Measurements from ENCODE around the gene PEPD. TPM values are rescaled to one million over a fixed set of nuclear protein-coding genes. Genes with fewer than 3 reads are reported as not detected.

Gene PEPD
- total and polyA plus RNA-seq, 2 experiments from 2014 or later, result 141 to 175 TPM

GRCh38 chr19:33419788-33420130, 101.8 kb downstream of the PEPD start:
- H3K27me3 ChIP-seq, result no peaks in the 10 kb centered on the region
- H3K27ac ChIP-seq, result no peak overlapping the region
- no peaks in the 10 kb centered on the region for H4K20me1 ChIP-seq (ENCODE audit: insufficient read depth, poor library complexity, severe bottlenecking)
- no peaks in the 10 kb centered on the region for H3K9me3 ChIP-seq (ENCODE audit: low read depth)
- H2AFZ ChIP-seq, result no peak overlapping the region
- H3K4me3 ChIP-seq, result no peak overlapping the region
- H3K79me2 ChIP-seq, result no peaks in the 10 kb centered on the region
- no peaks in the 10 kb centered on the region for H3K9me2 ChIP-seq (replicated peaks; ENCODE audit: insufficient read depth)
- DNase-seq (ENCODE audit: low spot score), result no peak
- H3K36me3 ChIP-seq (replicated peaks; ENCODE audit: insufficient read depth, low read depth), result no peaks in the 10 kb centered on the region
- H3K4me2 ChIP-seq, result no peak overlapping the region
- no peak for TF ChIP-seq EZH2phosphoT487 (IDR thresholded peaks at IDR 0.05; ENCODE audit: low read depth, severe bottlenecking, unreplicated experiment)
- no peak for TF ChIP-seq EZH2 (IDR thresholded peaks at IDR 0.05; ENCODE audit: borderline replicate concordance)
- TF ChIP-seq CTCF (IDR thresholded peaks at IDR 0.05; ENCODE audit: poor library complexity), result no peak
- no peaks in the 10 kb centered on the region for H3K4me1 ChIP-seq (ENCODE audit: insufficient read depth)
- 43% methylated on average over 6 of the region's 6 CpGs for WGBS (ENCODE audit: low lambda C conversion rate, missing lambda C conversion rate)

- H3K4me2 ChIP-seq, result no peak overlapping the region
- no peaks in the 10 kb centered on the region for H4K20me1 ChIP-seq (ENCODE audit: insufficient read depth, poor library complexity, severe bottlenecking)
- H3K36me3 ChIP-seq (replicated peaks; ENCODE audit: insufficient read depth, low read depth), result no peaks in the 10 kb centered on the region
- no peaks in the 10 kb centered on the region for H3K27me3 ChIP-seq
- no peaks in the 10 kb centered on the region for H3K79me2 ChIP-seq
- no peak for DNase-seq (ENCODE audit: low spot score)
- no peak overlapping the region for H2AFZ ChIP-seq
- no peak overlapping the region for H3K27ac ChIP-seq
- WGBS (ENCODE audit: low lambda C conversion rate, missing lambda C conversion rate), result 92% methylated on average over 20 of the region's 20 CpGs
- TF ChIP-seq EZH2 (IDR thresholded peaks at IDR 0.05; ENCODE audit: borderline replicate concordance) (no peak), CTCF (IDR thresholded peaks at IDR 0.05; ENCODE audit: poor library complexity) (no peak), EZH2phosphoT487 (IDR thresholded peaks at IDR 0.05; ENCODE audit: low read depth, severe bottlenecking, unreplicated experiment) (no peak)
- H3K4me1 ChIP-seq (ENCODE audit: insufficient read depth), result no peaks in the 10 kb centered on the region
- H3K9me3 ChIP-seq (ENCODE audit: low read depth), result no peaks in the 10 kb centered on the region
- no peak overlapping the region for H3K4me3 ChIP-seq
- H3K9me2 ChIP-seq (replicated peaks; ENCODE audit: insufficient read depth), result no peaks in the 10 kb centered on the region
Observed at GRCh38 chr19:33418871-33419787, 102.5 kb downstream of the PEPD start.

- Histone ChIP-seq H3K9me3 (ENCODE audit: low read depth) (no peaks in the 10 kb centered on the region), H3K27me3 (no peaks in the 10 kb centered on the region), H3K79me2 (no peaks in the 10 kb centered on the region), H3K4me2 (no peak overlapping the region), H3K9me2 (replicated peaks; ENCODE audit: insufficient read depth) (no peaks in the 10 kb centered on the region), H2AFZ (no peak overlapping the region), H3K27ac (no peak overlapping the region), H3K4me1 (ENCODE audit: insufficient read depth) (no peaks in the 10 kb centered on the region), H4K20me1 (ENCODE audit: insufficient read depth, poor library complexity, severe bottlenecking) (no peaks in the 10 kb centered on the region), H3K4me3 (no peak overlapping the region), H3K36me3 (replicated peaks; ENCODE audit: insufficient read depth, low read depth) (no peaks in the 10 kb centered on the region)
- TF ChIP-seq CTCF (IDR thresholded peaks at IDR 0.05; ENCODE audit: poor library complexity) (no peak), EZH2 (IDR thresholded peaks at IDR 0.05; ENCODE audit: borderline replicate concordance) (no peak), EZH2phosphoT487 (IDR thresholded peaks at IDR 0.05; ENCODE audit: low read depth, severe bottlenecking, unreplicated experiment) (no peak)
- WGBS (ENCODE audit: low lambda C conversion rate, missing lambda C conversion rate), result 95% methylated on average over 12 of the region's 12 CpGs
- no peak for DNase-seq (ENCODE audit: low spot score)
Observed at GRCh38 chr19:33418461-33418860, 103.1 kb downstream of the PEPD start.

All from hepatocyte (in vitro differentiated cells).